MCF 10A (cell line): ENCODE data around the gene MOSPD3. TPM values are rescaled to one million over a fixed set of nuclear protein-coding genes. Genes with fewer than 3 reads are reported as not detected.
"Not testable (repeated sequence)": the region's sequence is repeated elsewhere in the genome, so short reads cannot be mapped to it uniquely, and the experiment has no call there.

Experiments
- Bru-seq: library from RNA; stranded (reverse); fragments of 400-500 nt; gene quantifications from one replicate; lab custom pipeline; 2021; lab: Mats Ljungman, UMichigan
- BruChase-seq, 2 experiments: library from RNA; stranded (reverse); fragments of 400-500 nt; gene quantifications; one replicate each; lab custom pipeline; 2021; lab: Mats Ljungman, UMichigan
- BruUV-seq: library from RNA; stranded (reverse); fragments of 400-500 nt; replicated peaks from 2 replicates; lab custom pipeline; 2021; lab: Mats Ljungman, UMichigan
- CTCF ChIA-PET: fragments of 300-600 bp; sonication (Branson Sonifier 250); formaldehyde crosslinking; extraction: SDS; loops from one replicate; lab custom pipeline; 2021; ENCODE audit warnings: antibody characterized with exemption, inconsistent platforms; lab: Yijun Ruan, JAX
- POLR2A ChIA-PET: fragments of 300-600, 350-650 bp; sonication (Branson Sonifier 250); formaldehyde crosslinking; extraction: SDS; loops from one replicate; lab custom pipeline; 2020; ENCODE audit warnings: antibody characterized with exemption, inconsistent platforms; lab: Yijun Ruan, JAX
- DNase-seq: peaks from one replicate; pipeline ENCODE4 v3.0.0-alpha.2; 2018; ENCODE audit not compliant: unreplicated experiment
- H3K27ac Mint-ChIP-seq: one replicate; pipeline ENCODE4 v1.8.0; 2022; ENCODE audit warnings: mild to moderate bottlenecking, low read depth, mixed read lengths; ENCODE audit not compliant: unreplicated experiment
- H3K27me3 Mint-ChIP-seq: one replicate; pipeline ENCODE4 v1.8.0; 2022; ENCODE audit warnings: mixed read lengths; ENCODE audit not compliant: insufficient read depth, unreplicated experiment
- H3K36me3 Mint-ChIP-seq: one replicate; pipeline ENCODE4 v1.8.0; 2022; ENCODE audit warnings: mild to moderate bottlenecking, moderate library complexity, mixed read lengths; ENCODE audit not compliant: insufficient read depth, unreplicated experiment
- H3K4me1 Mint-ChIP-seq: one replicate; pipeline ENCODE4 v1.8.0; 2022; ENCODE audit warnings: mixed read lengths; ENCODE audit not compliant: insufficient read depth, unreplicated experiment
- H3K4me3 Mint-ChIP-seq: one replicate; pipeline ENCODE4 v1.8.0; 2022; ENCODE audit warnings: mild to moderate bottlenecking, moderate library complexity, mixed read lengths; ENCODE audit not compliant: unreplicated experiment
- H3K9me3 Mint-ChIP-seq: one replicate; pipeline ENCODE4 v1.8.0; 2022; ENCODE audit warnings: mixed read lengths; ENCODE audit not compliant: unreplicated experiment
- intact Hi-C: fragments of 100-400 bp; cut with micrococcal nuclease; formaldehyde crosslinking; loops from 2 replicates; pipeline ENCODE4 v1.14.1; 2022
- long read RNA-seq: library from polyadenylated mRNA; stranded (forward); transcript quantifications from one replicate; pipeline ENCODE4 v2.0.0, GENCODE V29; 2022
- total RNA-seq: library from RNA; stranded (reverse); gene quantifications from 2 replicates; pipeline ENCODE4 v1.2.3, GENCODE V29; 2022
- TF ChIP-seq, protein P1 (sequence below): fragments of 200-600 bp; IDR thresholded peaks from one replicate; pipeline ENCODE4 v1.8.0; 2022; ENCODE audit warnings: antibody characterized with exemption, mild to moderate bottlenecking; ENCODE audit not compliant: unreplicated experiment

Gene MOSPD3, protein sequence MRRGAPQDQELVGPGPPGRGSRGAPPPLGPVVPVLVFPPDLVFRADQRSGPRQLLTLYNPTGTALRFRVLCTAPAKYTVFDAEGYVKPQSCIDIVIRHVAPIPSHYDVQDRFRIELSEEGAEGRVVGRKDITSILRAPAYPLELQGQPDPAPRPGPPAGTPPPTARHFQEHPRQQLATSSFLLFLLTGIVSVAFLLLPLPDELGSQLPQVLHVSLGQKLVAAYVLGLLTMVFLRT
- total RNA-seq, result 5.2 and 7.4 TPM in 2 replicates
- percentile 36 among the genes with signal in this experiment for Bru-seq, nascent RNA
- percentile 51 among the genes with signal in this experiment for BruChase-seq, experiment 1, labeled RNA remaining after a 6-hour chase
- BruChase-seq, experiment 2, labeled RNA remaining after a 2-hour chase, result percentile 45 among the genes with signal in this experiment
- long read RNA-seq, transcript MOSPD3-203 (5 exons, 1,191 nt), result major isoform, 9 of 15 reads
- long read RNA-seq, partial matches to known transcripts, result 1 of 15 reads
- long read RNA-seq, other reads (novel, unspliced or antisense), result 1 of 15 reads

DNA sequence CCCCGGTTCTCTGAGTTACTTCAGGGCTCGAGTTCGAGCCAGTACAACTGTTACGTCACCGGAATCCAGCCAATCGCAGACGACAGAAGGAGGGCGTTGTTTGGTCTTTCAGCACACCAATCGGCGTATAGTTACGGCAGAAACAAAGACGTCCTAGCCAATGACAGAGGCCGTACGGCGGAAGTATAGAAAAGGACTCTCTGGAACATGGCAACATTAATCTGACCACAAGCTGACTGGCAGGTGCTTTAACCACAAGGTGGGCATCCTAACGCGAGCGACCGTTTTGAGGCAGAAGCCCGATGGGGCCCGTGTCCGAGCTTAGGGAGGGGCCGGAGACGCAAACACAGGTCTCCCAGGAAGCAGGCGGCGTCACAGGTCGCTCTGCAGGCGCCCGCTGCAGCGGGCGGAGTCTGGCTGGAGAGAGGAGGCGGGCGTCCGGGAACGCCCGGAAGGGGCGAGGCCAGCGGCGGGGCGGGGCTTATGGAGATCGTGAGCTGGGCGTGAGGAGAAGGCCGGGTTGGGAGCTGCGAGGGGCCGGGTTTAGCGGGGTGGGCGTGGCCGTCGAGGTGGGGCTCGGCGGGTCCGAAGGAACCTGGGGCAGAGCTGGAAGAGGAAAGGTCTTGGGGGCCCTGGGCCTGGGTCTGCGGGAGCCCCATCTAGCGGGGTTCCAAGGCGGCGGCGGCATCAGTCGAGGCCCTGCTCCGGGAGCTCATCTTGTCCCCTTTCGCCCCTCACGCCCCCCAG is at the start of gene MOSPD3:
TSS of gene MOSPD3 (plus strand) at position 558 of the 747 bp plus-strand sequence. CDS start 252 bp downstream, outside the sequence.
- H3K9me3 Mint-ChIP-seq, result no peaks in the 10 kb centered on the region
- peak; percentile 99 for DNase-seq
- peaks cover 6% of the 10 kb centered on the region for H3K36me3 Mint-ChIP-seq
- CTCF ChIA-PET, result interaction anchor here (0.7 to 2.7 kb wide), 11 partner anchors 17 to 897 kb away, joined by 3 to 21 read pairs (median 3); partner anchors contain the start of genes FBXO24, GNB2, LRCH4 and POP7
- H3K4me3 Mint-ChIP-seq, result peak within 1 kb of the TSS; percentile 92
- H3K27ac Mint-ChIP-seq, result peak within 1 kb of the TSS; percentile 99
- no peaks in the 10 kb centered on the region for H3K27me3 Mint-ChIP-seq
- peaks cover 6% of the 10 kb centered on the region for H3K4me1 Mint-ChIP-seq
- TF ChIP-seq, protein P1, sequence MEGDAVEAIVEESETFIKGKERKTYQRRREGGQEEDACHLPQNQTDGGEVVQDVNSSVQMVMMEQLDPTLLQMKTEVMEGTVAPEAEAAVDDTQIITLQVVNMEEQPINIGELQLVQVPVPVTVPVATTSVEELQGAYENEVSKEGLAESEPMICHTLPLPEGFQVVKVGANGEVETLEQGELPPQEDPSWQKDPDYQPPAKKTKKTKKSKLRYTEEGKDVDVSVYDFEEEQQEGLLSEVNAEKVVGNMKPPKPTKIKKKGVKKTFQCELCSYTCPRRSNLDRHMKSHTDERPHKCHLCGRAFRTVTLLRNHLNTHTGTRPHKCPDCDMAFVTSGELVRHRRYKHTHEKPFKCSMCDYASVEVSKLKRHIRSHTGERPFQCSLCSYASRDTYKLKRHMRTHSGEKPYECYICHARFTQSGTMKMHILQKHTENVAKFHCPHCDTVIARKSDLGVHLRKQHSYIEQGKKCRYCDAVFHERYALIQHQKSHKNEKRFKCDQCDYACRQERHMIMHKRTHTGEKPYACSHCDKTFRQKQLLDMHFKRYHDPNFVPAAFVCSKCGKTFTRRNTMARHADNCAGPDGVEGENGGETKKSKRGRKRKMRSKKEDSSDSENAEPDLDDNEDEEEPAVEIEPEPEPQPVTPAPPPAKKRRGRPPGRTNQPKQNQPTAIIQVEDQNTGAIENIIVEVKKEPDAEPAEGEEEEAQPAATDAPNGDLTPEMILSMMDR, result no peak
- no TSS peak for BruUV-seq
- intact Hi-C loops, result loop anchor here (2.0 kb wide), 1 partner anchor 63 kb away; no protein-coding TSS in a partner anchor
- POLR2A ChIA-PET, result interaction anchor here (0.7 to 2.8 kb wide), 21 partner anchors 10 to 1049 kb away, joined by 3 to 49 read pairs (median 4); partner anchors contain the start of genes FBXO24, GNB2, LRCH4 and MEPCE

DNA sequence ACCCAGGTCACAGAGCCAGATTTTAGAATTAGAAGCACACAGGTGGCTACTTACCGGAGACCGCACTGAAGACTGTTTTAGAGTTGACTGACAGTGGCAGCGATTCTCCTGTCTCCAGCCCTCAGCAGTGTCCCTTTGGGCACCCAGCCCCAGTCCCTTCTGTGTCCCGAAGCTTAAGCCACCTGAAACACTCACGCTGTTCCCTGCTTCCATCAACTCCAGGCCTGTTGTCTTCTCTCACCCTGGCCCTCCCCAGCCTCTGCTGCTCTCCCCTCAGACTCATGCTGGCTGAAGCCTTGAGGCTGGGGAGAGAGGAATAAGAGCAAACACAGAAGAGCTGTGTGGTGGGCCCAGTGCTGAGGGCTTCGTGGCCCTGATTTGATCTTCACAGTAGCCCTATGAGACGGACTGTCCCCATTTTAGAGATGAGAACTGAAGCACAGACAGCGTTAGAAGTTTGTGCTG is 49.2 kb upstream of the MOSPD3 start:
- Mint-ChIP-seq H3K9me3 (no peaks in the 10 kb centered on the region), H3K27me3 (no peaks in the 10 kb centered on the region), H3K4me1 (no peaks in the 10 kb centered on the region), H3K4me3 (no peak overlapping the region), H3K27ac (no peak overlapping the region), H3K36me3 (no peaks in the 10 kb centered on the region)
- ChIA-PET POLR2A (interaction anchor here (0.6 kb wide), 1 partner anchor 127 kb away, joined by 3 read pairs; no protein-coding TSS in a partner anchor), CTCF (interaction anchor here (0.6 to 7.8 kb wide), 21 partner anchors 8 to 314 kb away, joined by 3 to 87 read pairs (median 7); partner anchors contain the start of gene SPACDR)
- DNase-seq, result no peak
- TF ChIP-seq, protein P1, result no peak
- intact Hi-C loops, result no loop called here
- BruUV-seq, result no TSS peak

DNA sequence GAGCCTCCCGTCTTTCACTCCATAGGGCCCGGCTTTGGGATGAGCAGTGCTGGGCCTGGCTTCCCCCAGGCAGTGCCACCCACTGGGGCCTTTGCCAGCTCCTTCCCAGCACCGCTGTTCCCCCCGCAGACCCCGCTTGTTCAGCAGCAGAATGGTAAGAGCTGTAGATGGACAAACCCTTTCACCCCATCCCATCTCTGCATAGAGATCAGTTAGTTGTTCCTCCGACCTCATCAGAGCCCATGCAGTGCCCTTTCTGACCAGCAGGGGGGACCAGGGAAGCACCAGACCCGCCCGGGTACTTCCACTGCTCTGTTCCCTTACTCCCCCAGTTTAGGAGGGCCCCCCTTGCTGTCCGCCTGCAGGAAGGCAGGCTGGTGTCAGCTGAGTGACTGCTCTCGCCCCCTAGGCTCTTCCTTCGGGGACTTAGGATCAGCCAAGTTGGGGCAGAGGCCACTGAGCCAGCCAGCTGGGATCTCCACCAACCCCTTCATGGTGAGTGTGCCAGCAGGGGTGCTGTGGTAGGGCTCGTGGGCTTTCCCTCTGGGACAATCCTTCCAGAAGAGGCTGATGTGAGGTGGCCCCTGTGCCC is 48.4 kb upstream of the MOSPD3 start:
- TF ChIP-seq, protein P1, result peak; percentile 78
- Mint-ChIP-seq H3K36me3 (no peaks in the 10 kb centered on the region), H3K4me1 (no peaks in the 10 kb centered on the region), H3K27me3 (no peaks in the 10 kb centered on the region), H3K9me3 (no peaks in the 10 kb centered on the region), H3K4me3 (no peak overlapping the region), H3K27ac (no peak overlapping the region)
- DNase-seq, result peak; percentile 60
- no TSS peak for BruUV-seq
- ChIA-PET CTCF (interaction anchor here (0.6 to 7.8 kb wide), 33 partner anchors 9 to 775 kb away, joined by 3 to 87 read pairs (median 4); partner anchors contain the start of genes FBXO24, LRCH4, MUC17 and SPACDR), POLR2A (interaction anchor here (1.3 kb wide), 1 partner anchor 22 kb away, joined by 6 read pairs; the partner anchor contains the start of genes FBXO24 and LRCH4)
- intact Hi-C loops, result loop anchor here (1.0 kb wide), 2 partner anchors 24 to 127 kb away; no protein-coding TSS in a partner anchor

DNA sequence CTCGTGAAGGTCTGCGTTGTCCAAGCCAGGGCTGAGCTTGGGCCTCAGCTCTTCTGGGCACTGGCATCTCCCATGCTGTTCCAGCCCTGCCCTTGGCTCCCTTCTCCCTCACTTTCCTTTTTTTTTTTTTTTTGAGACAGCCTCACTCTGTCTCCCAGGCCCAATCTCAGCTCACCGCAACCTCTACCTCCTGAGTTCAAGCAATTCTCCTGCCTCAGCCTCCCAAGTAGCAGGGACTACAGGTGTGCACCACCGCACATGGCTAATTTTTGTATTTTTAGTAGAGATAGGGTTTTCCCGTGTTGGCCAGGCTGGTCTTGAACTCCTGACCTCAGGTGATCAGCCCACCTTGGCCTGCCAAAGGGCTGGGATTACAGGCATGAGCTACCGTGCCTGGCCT is 47.9 kb upstream of the MOSPD3 start:
- not testable (repeated sequence) for H3K36me3 Mint-ChIP-seq, BruUV-seq, H3K4me3 Mint-ChIP-seq, H3K27me3 Mint-ChIP-seq, DNase-seq, H3K9me3 Mint-ChIP-seq, H3K27ac Mint-ChIP-seq, H3K4me1 Mint-ChIP-seq
- intact Hi-C loops, result loop anchor here (1.0 kb wide), 2 partner anchors 24 to 127 kb away; no protein-coding TSS in a partner anchor
- CTCF ChIA-PET, result interaction anchor here (0.6 to 7.8 kb wide), 31 partner anchors 9 to 776 kb away, joined by 3 to 87 read pairs (median 4); partner anchors contain the start of genes FBXO24, LRCH4, MUC17 and SPACDR
- POLR2A ChIA-PET, result interaction anchor here (1.3 kb wide), 1 partner anchor 21 kb away, joined by 6 read pairs; the partner anchor contains the start of genes FBXO24 and LRCH4
